Neural progenitor cell (in vitro differentiated cells): ENCODE measurements around the gene CDK9. TPM values are rescaled to one million over a fixed set of nuclear protein-coding genes. Genes with fewer than 3 reads are reported as not detected.

ENCODE experiments used
- DNase-seq: peaks from one replicate; pipeline ENCODE4 v3.0.0-alpha.2; 2016; ENCODE audit warnings: low spot score
- H2AFZ ChIP-seq: fragments of 200-600 bp; sonication (generic); replicated peaks from 2 replicates; pipeline ENCODE4 v1.6.1; 2016; ENCODE audit warnings: antibody characterized with exemption
- H3F3A ChIP-seq: fragments of 200-600 bp; sonication (generic); 2 replicates; pipeline ENCODE4 v1.6.1; 2016; ENCODE audit warnings: antibody characterized with exemption, low read depth
- H3K27ac ChIP-seq: fragments of 200-600 bp; sonication (generic); 2 replicates; pipeline ENCODE4 v1.5.1; 2016; ENCODE audit warnings: mild to moderate bottlenecking
- H3K27me3 ChIP-seq: fragments of 200-600 bp; sonication (generic); 2 replicates; pipeline ENCODE4 v1.6.1; 2016; ENCODE audit warnings: mild to moderate bottlenecking, moderate library complexity
- H3K36me3 ChIP-seq: fragments of 200-600 bp; sonication (generic); 2 replicates; pipeline ENCODE4 v1.5.1; 2016
- H3K4me1 ChIP-seq: fragments of 200-600 bp; sonication (generic); 2 replicates; pipeline ENCODE4 v1.6.1; 2016; ENCODE audit warnings: mixed run types
- H3K4me2 ChIP-seq: fragments of 200-600 bp; sonication (generic); 2 replicates; pipeline ENCODE4 v1.6.1; 2016
- H3K4me3 ChIP-seq: fragments of 200-600 bp; sonication (generic); 2 replicates; pipeline ENCODE4 v1.5.1; 2016
- H3K79me2 ChIP-seq: fragments of 200-600 bp; sonication (generic); 2 replicates; pipeline ENCODE4 v1.6.1; 2016; ENCODE audit warnings: low read depth
- H3K9ac ChIP-seq: fragments of 200-600 bp; sonication (generic); 2 replicates; pipeline ENCODE4 v1.6.1; 2016
- H3K9me3 ChIP-seq: fragments of 200-600 bp; sonication (generic); 2 replicates; pipeline ENCODE4 v1.5.1; 2016; ENCODE audit warnings: low read depth
- H4K20me1 ChIP-seq: fragments of 200-600 bp; sonication (generic); 2 replicates; pipeline ENCODE4 v1.6.1; 2016; ENCODE audit warnings: low read depth
- H3K27ac Mint-ChIP-seq: 3 replicates; pipeline ENCODE4 v1.8.0; 2021; ENCODE audit warnings: mixed read lengths
- H3K27me3 Mint-ChIP-seq: 2 replicates; pipeline ENCODE4 v1.8.0; 2022; ENCODE audit warnings: low read depth, mild to moderate bottlenecking, inconsistent platforms, moderate library complexity, mixed read lengths; ENCODE audit not compliant: insufficient read depth
- H3K36me3 Mint-ChIP-seq: 3 replicates; pipeline ENCODE4 v1.8.0; 2021; ENCODE audit warnings: mixed read lengths
- H3K4me1 Mint-ChIP-seq: 3 replicates; pipeline ENCODE4 v1.8.0; 2021; ENCODE audit warnings: mixed read lengths
- H3K4me3 Mint-ChIP-seq: 3 replicates; pipeline ENCODE4 v1.8.0; 2021; ENCODE audit warnings: mild to moderate bottlenecking, moderate library complexity, mixed read lengths
- H3K9me3 Mint-ChIP-seq: 3 replicates; pipeline ENCODE4 v1.8.0; 2020; ENCODE audit warnings: mixed read lengths
- CTCF ChIP-seq: fragments of 200-600 bp; sonication (generic); IDR thresholded peaks from 2 replicates; pipeline ENCODE4 v1.5.1; 2017; ENCODE audit warnings: antibody characterized with exemption, mild to moderate bottlenecking
- EZH2 ChIP-seq: fragments of 200-600 bp; sonication (generic); IDR thresholded peaks from 2 replicates; pipeline ENCODE4 v1.6.1; 2017; ENCODE audit warnings: antibody characterized with exemption, mild to moderate bottlenecking, moderate library complexity
- EZH2phosphoT487 ChIP-seq: fragments of 200-600 bp; sonication (generic); IDR thresholded peaks from 2 replicates; pipeline ENCODE4 v1.6.1; 2017; ENCODE audit warnings: antibody characterized with exemption
- total RNA-seq: library from RNA; depleted of rRNA; stranded (reverse); fragments of >200 nt; gene quantifications from 2 replicates; pipeline ENCODE4 v1.2.3, GENCODE V29; 2015; ENCODE audit warnings: low replicate concordance

Gene CDK9
- total RNA-seq, 1 donor from 2014 or later = 22.5 TPM

- TF ChIP-seq CTCF (no peak), EZH2phosphoT487 (no peak), EZH2 (no peak)
- no peaks in the 10 kb centered on the region for H3K9me3 Mint-ChIP-seq
- Histone ChIP-seq H3F3A (peaks cover 20% of the 10 kb centered on the region), H3K4me3 (no peak overlapping the region), H4K20me1 (no peaks in the 10 kb centered on the region), H3K4me2 (peak overlapping the region; percentile 74), H3K27me3 (peaks cover 8% of the 10 kb centered on the region), H3K36me3 (no peaks in the 10 kb centered on the region), H3K9ac (no peak overlapping the region), H3K79me2 (no peaks in the 10 kb centered on the region), H2AFZ (no peak overlapping the region), H3K9me3 (no peaks in the 10 kb centered on the region), H3K4me1 (peaks cover 4% of the 10 kb centered on the region), H3K27ac (no peak overlapping the region)
- H3K4me1 Mint-ChIP-seq = peaks cover 32% of the 10 kb centered on the region
- H3K36me3 Mint-ChIP-seq = no peaks in the 10 kb centered on the region
- peak overlapping the region; percentile 83 for H3K4me3 Mint-ChIP-seq
- H3K27ac Mint-ChIP-seq = no peak overlapping the region
- H3K27me3 Mint-ChIP-seq = peaks cover 22% of the 10 kb centered on the region
- DNase-seq = no peak
Observed at GRCh38 chr9:127769929-127770582, 15.8 kb upstream of the CDK9 start.

- peak overlapping the region; percentile 74 for H3K4me2 ChIP-seq
- H3K27me3 ChIP-seq = peaks cover 8% of the 10 kb centered on the region
- H3K9ac ChIP-seq = no peak overlapping the region
- H3K27ac Mint-ChIP-seq = no peak overlapping the region
- peaks cover 20% of the 10 kb centered on the region for H3K27me3 Mint-ChIP-seq
- no peaks in the 10 kb centered on the region for H3K36me3 Mint-ChIP-seq
- peaks cover 32% of the 10 kb centered on the region for H3K4me1 Mint-ChIP-seq
- no peaks in the 10 kb centered on the region for H3K36me3 ChIP-seq
- H3K27ac ChIP-seq = no peak overlapping the region
- peak; percentile 33 for DNase-seq
- H4K20me1 ChIP-seq = no peaks in the 10 kb centered on the region
- peak overlapping the region; percentile 44 for H3K4me3 ChIP-seq
- peak overlapping the region; percentile 83 for H3K4me3 Mint-ChIP-seq
- no peaks in the 10 kb centered on the region for H3K9me3 Mint-ChIP-seq
- H3F3A ChIP-seq = peaks cover 20% of the 10 kb centered on the region
- no peak for TF ChIP-seq EZH2phosphoT487
- no peak for TF ChIP-seq EZH2
- TF ChIP-seq CTCF = no peak
- H3K4me1 ChIP-seq = peaks cover 4% of the 10 kb centered on the region
- H3K9me3 ChIP-seq = no peaks in the 10 kb centered on the region
- H3K79me2 ChIP-seq = no peaks in the 10 kb centered on the region
- H2AFZ ChIP-seq = peak overlapping the region; percentile 44
Observed at GRCh38 chr9:127770583-127770904, 15.3 kb upstream of the CDK9 start.

- Mint-ChIP-seq H3K4me3 (peak overlapping the region; percentile 83), H3K4me1 (peaks cover 32% of the 10 kb centered on the region), H3K36me3 (no peaks in the 10 kb centered on the region), H3K27ac (no peak overlapping the region), H3K27me3 (peaks cover 16% of the 10 kb centered on the region), H3K9me3 (no peaks in the 10 kb centered on the region)
- Histone ChIP-seq H3K4me3 (peak overlapping the region; percentile 44), H4K20me1 (no peaks in the 10 kb centered on the region), H3K27me3 (peaks cover 8% of the 10 kb centered on the region), H3K9ac (no peak overlapping the region), H3K4me1 (peaks cover 4% of the 10 kb centered on the region), H2AFZ (peak overlapping the region; percentile 44), H3K36me3 (no peaks in the 10 kb centered on the region), H3K9me3 (no peaks in the 10 kb centered on the region), H3K79me2 (no peaks in the 10 kb centered on the region), H3F3A (peaks cover 20% of the 10 kb centered on the region), H3K27ac (no peak overlapping the region), H3K4me2 (peak overlapping the region; percentile 74)
- TF ChIP-seq CTCF (no peak), EZH2 (no peak), EZH2phosphoT487 (no peak)
- peak; percentile 99 for DNase-seq
Observed at GRCh38 chr9:127770905-127771569, 14.8 kb upstream of the CDK9 start.
